DMS79 (cell line): ENCODE measurements around the gene KRTAP10-9.
"Not testable (repeated sequence)": the region's sequence is repeated elsewhere in the genome, so short reads cannot be mapped to it uniquely, and the experiment has no call there.

Experiments
- DNase-seq: peaks from one replicate; lab custom pipeline; 2025; lab: John Stamatoyannopoulos, UW

KRTAP10-9 gene

DNA sequence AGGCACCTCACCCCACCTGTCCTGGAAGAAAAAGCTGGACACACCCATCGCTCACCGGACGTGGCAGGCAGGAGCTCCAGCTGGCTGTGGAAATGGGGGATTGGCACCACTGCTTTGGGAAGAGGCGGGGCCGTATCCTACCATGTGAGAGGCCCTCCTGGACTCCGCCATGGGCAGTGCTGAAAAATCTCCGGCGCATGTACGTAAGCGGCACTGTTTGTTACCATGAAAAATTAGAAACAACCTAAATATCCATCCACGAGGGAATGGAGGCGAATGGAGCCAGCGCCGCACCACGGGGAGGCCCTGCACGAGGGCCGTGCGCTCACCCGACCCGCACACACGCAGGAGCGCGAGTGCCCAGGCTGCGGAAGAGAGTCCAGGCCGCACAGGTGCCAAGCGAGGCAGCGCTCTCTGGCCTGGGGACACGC is 11.9 kb upstream of the KRTAP10-9 start:
- DNase-seq, result no peak

DNA sequence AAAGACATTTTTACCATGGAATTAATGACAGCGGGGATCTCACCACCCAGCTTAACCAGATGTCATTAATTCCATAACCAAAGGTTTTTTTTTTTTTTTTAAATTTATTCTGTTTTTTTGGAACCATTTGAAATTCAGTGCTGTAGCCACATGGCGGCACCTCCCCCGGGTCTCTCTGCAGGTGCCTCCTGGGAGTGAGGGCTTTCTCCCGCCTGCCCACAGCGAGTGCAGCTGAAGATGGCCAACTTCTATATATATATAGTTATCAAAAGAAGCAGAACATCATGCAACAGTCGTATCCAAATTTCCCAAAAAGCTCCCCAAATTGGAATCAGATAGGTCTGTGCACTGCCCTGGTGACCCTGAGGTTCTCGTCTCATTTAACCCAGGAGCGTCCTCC is 11.4 kb upstream of the KRTAP10-9 start:
- DNase-seq, result no peak

DNA sequence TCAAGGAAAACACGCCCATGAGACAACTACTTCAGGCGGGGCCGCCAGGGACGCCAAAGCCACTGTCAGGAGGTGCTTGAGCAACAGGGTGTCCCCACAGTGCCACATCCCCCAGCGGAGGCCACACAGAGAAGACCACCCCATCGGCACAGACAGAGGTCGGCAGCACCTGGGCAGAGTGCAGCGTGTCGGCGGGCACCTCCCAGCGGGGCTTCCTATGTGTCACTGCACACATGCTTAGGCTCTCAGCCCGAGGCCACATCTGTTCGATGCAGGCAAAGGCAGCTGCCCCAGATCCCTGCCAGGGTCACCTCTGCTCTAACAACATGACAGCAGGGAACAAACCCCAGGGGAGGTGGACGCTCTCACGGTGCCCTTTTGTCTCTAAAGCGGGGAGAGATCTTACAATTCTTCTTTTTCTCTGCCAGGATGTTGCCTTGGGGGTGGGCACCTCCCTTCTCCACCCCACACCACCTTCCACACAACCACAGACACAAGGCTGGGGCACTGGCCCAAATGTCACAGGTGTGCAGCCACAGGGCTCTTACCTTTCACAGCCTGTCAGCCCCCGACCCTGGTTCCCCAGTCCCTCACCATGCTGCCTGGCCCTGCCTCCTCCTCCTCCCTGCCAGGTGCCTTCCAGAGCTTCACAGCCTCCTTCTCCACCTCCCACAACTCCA is 10.8 kb upstream of the KRTAP10-9 start:
- DNase-seq, result no peak

DNA sequence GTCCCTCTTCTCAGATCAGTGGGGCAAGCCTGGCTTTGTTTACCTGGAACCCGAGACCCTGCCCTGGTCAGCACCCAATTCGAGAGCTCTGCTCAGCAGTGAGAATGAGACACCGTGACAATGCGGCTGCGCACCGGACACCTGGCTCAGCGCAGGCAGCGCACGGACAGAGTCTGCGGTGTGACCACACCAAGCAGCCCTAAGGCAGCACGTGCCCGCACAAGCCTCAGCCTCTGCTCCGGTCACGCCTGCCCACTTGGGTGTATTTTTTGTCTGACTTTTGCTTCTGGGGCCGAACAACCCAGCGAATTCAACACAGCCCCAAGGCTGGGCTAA is 10.3 kb upstream of the KRTAP10-9 start:
- DNase-seq, result no peak

DNA sequence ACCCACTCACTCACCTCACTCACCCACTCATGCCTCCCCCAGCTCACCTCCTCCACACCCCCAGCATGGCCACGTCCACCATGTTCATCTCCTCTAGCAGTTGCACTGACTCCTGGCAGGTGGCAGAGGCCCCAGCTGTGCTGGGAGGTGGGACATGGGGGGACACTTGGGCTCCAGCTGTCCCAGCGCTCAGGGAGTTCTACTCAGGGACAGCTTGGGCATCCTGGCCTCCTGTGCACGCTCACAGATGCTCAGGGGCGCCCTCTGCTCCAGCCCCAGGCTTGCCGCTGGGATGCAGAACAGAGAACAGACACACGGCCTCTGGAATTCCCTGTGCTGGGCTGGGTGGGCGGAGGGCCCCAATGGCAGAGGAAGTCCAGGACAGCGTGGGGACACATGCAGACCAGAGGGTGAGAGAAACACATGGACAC is 9.8 kb upstream of the KRTAP10-9 start:
- no peak for DNase-seq

DNA sequence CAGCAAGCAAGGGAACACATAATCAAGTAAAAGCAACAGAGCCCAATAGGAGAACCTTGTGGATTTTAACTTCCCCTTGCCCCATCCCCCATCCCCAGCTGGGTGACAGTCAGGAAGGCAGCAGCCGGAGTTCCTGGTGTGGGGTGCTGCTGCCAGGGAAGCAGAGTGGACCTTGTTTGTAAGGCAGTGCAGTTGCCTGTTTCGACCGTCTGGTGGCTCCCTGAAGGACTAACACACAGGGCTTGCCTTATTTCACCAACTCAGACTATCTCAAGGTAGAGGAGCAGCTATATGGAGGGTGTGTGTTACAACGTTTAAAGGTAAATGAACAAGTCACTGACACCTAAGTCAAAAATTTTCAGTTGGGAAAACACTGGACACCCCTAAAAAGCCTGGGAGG is 8.4 kb upstream of the KRTAP10-9 start:
- no peak for DNase-seq

DNA sequence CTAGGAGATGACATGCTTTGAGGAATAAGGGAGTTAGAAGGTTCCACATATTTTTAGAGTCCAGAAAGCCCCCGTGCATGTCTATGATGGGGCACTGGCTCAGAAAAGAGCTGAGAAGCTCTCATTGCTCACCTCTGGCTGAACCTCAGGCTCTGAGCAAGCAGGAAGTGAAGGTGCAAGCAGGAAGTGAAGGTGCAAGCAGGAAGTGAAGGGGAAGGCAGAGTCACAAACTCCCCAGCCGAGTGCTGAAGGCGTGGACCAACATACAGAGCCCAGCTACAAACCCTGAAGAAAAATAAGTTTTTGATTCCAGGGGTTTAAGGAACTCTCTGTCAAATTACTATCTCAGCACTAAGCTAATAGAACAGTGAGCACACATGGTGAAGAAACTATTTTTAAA is 8.0 kb upstream of the KRTAP10-9 start:
- no peak for DNase-seq

DNA sequence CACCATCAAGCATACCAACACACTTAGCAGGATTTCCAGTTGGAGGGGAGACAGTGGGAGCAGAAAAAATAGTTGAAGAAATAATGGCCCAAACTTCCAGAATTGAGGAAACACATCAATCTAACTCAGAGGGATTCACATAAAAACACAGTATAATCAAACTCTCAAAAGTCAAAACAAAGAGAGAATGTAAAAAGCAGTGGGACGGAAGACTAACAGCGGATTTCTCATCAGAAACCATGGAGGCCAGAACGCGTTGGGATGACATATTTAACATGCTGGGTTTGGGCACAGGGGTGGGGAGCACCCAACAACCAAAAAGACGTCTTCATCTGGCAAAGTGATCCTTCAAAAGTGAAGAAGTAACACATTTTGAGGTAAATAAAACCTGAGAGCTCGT is 7.0 kb upstream of the KRTAP10-9 start:
- no peak for DNase-seq

DNA sequence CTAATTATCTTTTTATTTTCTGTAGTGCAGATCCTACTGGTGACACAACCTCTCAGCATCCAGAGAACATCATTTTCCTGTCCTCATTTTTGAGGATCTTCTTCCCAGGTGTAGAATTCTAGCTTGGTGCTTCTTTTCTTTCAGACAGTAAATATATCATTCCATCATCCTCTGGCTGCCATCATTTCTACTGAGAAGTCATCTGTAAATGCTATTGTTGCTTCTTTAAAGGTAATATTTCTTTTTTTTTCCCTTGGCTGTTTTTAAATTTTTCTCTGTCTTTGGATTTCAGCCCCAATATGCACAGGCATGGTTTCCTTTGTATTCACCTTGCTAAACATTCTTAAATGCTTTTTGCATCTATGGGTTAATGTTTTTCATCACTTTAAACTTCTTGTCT is 3.3 kb upstream of the KRTAP10-9 start:
- no peak for DNase-seq

DNA sequence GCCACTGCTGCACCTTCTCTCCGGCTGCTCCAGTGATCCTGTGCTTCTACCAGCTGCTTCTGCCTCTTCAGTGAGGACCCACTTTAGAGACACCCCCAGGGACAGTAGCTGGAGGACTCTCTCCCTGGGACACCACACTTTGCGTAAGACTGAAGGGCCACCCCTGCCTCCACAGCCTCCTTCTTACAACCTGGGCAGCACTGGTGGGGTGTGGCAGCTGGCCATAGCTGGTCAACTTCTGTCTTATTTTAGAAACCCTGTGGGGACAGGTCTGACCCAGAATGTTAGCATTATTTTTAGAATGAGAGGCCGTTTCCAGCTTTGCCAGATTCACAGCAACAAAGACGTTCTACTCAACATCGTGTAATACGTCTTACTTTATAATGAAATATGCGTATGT is 1.1 kb upstream of the KRTAP10-9 start:
- no peak for DNase-seq

DNA sequence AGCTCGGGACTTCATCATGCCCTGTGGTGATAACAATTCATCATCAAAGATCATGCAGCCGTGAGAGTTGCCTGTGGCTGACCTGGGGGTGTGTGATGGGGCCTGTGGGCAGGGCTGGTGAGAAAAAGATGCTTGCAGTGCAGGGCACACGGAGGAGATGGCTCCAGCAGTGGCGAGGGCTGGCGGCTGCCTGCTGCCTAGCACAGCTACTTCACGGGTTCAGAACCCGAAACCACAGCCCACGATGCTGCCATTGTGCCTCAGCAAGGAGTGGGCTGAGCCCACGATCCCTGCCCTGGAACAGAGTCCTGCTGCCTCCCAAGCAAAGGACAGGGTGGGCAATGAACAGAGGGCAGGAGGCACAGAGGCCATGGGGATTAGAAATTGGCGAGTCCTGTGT is 631 bp upstream of the KRTAP10-9 start:
- no peak for DNase-seq

DNA sequence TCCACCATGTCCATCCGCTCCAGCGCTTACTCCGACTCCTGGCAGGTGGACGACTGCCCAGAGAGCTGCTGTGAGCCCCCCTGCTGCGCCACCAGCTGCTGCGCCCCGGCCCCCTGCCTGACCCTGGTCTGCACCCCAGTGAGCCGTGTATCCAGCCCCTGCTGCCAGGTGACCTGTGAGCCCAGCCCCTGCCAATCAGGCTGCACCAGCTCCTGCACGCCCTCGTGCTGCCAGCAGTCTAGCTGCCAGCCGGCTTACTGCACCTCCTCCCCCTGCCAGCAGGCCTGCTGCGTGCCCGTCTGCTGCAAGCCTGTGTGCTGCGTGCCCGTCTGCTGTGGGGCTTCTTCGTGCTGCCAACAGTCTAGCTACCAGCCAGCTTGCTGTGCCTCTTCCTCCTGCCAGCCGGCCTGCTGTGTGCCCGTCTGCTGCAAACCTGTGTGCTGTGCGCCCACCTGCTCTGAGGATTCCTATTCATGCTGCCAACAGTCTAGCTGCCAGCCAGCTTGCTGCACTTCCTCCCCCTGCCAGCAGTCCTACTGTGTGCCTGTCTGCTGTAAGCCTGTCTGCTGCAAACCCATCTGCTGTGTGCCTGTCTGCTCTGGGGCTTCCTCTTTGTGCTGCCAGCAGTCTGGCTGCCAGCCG is 409 bp downstream of the KRTAP10-9 start:
- not testable (repeated sequence) for DNase-seq

DNA sequence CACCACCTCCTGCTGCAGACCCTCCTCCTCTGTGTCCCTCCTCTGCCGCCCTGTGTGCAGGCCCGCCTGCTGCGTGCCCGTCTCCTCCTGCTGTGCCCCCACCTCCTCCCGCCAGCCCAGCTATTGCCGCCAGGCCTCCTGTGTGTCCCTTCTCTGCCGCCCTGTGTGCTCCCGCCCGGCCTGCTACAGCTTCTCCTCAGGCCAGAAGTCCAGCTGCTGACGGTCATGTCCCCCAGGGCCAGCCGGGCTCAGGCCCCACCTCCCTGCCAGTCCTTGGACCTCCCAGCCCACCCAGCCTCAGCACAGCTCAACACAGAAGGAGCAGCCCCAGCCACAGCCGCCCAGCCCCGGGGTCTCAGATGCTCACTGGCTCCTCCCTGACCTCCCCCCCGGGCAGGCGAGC is 939 bp downstream of the KRTAP10-9 start:
- DNase-seq, result not testable (repeated sequence)

DNA sequence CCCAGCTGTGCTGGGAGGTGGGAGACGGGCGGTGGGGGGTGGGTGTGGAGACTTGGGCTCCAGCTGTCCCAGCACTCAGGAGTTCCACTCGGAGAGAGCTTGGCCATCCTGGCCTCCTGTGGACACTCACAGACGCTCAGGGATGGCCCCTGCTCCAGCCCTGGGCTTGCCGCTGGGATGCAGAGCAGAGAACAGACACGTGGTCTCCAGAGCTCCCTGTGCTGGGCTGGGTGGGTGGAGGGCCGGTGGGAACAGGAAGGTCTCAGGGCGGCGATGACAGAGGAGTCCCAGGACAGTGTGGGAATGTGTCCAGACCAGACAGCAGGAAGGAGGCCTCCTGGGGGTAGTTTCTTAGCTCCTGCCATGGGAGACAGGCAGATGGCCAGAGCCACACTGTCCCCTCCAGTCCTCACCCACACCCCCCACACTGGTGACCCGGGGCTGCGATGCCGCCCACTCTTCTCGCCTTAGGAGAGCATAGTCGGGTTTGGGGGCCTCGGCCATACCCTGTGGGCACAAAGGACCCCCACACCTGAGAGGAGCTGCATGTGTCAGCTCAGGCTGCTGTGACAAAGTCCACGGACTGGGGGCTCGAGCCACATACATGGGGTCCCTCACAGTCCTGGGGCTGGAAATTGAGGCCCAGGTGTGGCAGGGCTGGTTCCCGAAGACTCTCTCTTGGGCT is 2.0 kb downstream of the KRTAP10-9 start:
- no peak for DNase-seq

DNA sequence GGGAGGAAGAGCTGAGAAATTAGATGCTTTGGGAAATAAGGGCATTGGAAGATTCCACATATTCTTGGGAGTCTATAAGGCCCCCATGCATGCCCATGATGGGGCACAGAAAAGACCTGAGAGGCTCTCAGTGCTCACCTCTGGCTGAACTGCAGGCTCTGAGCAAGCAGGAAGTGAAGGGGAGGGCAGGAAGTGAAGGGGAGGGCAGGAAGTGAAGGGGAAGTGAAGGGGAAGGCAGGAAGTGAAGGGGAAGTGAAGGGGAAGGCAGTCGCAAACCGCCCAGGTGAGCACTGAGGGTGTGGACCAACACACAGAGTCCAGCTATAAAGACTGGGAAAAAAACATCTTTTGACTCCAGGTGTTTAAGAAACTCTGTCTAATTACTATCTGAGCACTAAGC is 3.5 kb downstream of the KRTAP10-9 start:
- no peak for DNase-seq

DNA sequence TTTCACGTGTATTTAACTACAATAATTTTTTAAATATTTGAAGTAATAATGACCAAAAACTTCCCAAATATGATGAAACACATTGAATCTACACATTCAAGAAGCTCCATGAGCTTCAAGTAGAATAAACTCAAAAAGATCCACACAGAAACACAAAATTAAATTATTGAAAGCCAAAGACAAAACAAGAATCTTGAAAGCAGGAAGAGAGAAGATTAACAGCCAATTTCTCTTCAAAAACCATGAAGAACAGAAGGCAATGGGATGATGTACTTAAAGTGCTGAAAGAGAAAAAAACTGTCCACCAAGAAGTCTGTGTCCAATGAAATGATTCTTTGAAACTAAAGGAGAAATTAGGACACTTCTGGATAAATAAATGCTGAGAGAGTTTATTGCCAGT is 5.2 kb downstream of the KRTAP10-9 start:
- no peak for DNase-seq

DNA sequence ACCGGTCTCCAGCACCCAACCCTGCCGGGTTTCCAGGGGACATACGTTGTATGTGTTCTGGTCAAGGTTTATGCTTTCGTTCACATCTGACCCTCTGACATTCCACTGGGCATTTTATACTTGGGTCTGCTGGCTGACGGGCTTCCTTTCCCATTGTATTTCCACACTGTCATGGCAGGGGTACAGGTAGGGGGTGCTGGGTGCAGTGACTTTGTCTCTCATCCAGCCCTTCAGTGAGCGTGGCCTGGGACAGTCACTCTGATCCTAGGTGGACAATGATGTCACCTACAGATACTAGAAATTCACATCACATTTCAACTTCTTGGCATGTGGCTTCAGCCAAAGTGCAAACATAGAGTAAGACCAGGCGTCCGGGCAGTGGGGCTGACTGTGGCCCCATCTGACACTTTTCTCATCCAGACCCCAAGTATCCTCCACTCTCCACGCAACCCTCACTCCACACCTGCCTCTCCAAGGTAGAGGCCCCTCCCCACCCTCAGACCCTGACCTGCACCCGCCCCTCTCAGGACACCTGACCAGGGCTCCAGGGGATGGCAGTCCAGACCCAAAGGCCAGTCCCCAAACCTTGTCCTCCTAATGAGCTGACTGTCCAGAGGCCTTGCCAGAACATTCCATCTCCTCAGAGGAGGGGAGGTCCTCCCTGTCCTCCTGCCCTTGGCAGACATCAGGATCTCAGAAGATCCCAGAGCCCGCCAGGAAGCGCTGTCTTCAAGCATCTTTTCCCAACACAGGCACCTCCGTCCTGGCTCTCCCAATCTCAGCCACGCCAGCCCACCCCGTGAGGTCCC is 9.5 kb downstream of the KRTAP10-9 start:
- DNase-seq, result no peak

DNA sequence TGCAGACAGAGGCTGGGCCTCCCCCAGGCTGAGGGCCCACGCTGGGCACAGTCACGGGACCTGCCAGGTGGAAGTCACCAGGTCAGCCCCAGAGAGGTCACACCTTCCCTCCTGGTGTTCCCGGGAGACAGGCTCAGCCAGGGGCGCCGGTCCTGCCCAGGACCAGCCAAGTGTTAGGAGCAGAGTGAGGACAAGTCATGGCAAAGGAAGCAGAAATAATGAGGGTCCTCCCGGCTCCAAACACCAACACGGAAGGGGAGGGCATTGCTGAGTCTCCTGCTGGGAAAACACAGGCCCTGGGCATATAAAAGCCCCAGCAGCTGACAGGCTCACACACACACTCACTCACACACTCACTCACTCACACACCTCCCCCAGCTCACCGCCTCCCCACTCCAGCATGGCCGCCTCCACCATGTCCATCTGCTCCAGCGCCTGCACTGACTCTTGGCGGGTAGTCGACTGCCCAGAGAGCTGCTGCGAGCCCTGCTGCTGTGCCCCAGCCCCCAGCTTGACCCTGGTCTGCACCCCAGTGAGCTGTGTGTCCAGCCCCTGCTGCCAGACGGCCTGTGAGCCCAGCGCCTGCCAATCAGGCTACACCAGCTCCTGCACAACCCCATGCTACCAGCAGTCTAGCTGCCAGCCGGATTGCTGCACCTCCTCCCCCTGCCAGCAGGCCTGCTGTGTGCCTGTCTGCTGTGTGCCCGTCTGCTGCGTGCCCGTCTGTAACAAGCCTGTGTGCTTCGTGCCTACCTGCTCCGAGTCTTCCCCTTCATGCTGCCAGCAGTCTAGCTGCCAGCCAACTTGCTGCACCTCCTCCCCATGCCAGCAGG is 10.3 kb downstream of the KRTAP10-9 start, which contains the start of gene KRTAP10-10:
Gene KRTAP10-10 (plus strand): TSS at position 339 of the 833 bp plus-strand sequence. CDS start 62 bp downstream, at position 401.
- DNase-seq, result no peak

DNA sequence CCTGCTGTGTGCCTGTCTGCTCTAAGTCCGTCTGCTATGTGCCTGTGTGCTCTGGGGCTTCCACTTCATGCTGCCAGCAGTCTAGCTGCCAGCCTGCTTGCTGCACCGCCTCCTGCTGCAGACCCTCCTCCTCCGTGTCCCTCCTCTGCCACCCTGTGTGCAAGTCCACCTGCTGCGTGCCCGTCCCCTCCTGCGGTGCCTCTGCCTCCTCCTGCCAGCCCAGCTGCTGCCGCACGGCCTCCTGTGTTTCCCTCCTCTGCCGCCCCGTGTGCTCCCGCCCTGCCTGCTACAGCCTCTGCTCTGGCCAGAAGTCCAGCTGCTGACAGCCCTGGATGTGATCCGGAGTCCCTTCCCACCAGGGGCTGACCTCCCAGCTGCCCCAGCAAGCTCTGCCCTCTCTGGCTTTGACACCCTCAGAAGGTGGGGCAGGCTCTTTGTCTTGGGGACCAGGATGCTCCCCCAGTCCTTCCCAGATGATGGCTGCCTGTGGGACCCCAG is 11.0 kb downstream of the KRTAP10-9 start:
- DNase-seq, result not testable (repeated sequence)

DNA sequence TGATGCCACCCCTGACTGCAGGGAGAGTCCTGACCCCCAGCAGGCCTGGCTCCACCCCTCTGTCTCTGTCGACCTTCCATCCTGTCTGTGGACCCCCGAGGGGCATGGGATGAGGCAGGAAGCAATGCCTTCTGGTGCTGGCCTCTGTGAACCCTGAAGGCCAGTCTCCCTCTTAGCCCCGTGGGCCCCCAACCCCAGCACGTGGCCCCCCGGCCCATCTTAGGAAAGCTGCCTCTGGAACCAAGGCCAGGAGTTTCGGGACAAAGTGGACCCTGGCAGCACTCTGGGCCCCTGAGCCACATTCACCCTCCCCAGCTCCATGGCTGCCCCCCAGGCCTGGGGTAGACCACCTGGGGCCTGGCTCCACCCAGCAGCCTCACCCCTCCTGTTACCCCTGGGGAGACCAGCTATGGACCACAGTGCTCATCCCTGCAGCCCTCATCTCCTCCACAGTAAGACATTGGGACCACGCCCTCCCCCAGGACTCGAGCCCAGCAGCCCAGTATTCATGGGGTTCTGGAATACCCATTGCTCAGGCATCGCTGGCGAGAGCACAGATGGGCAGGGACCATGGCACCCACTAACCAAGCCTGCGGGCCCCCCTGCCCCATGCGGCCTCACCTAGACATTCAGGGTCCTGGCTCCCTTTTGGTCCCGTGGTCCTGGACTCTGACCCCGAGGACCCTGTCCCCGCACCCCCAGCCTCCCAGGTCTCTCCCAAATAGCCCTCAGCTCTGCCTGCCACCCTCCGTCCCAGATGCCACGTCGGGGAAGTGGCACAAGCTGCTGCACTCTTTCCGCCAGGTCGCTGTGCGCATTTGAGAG is 11.8 kb downstream of the KRTAP10-9 start:
- not testable (repeated sequence) for DNase-seq

DNA sequence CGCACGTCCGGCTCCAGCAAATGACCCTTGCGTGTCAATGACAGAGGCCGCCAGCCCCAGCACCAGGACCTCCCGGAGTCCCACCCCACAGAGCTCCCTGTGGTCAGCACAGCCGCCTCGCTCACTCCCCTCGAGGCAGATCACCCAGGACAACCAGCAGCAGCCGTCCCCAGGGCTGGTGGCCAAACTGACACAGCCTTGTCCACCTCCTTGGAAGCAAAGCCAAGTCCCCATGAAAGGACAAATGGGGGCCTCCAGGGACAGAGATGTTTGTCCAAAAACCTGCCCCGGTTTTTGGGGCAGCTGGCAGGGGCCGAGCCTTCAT is 12.4 kb downstream of the KRTAP10-9 start:
- no peak for DNase-seq
